GM18508 (cell line): ENCODE data around the gene ZNF688.

ENCODE experiments used
- ATAC-seq: cut with Tn5 transposase; IDR thresholded peaks from one replicate; pipeline ENCODE4 v1.9.1; 2021; ENCODE audit warnings: moderate number of reproducible peaks; ENCODE audit not compliant: insufficient read depth, unreplicated experiment

The ZNF688 gene

GRCh38 chr16:30588651-30589050, 17.1 kb upstream of the ZNF688 start:
- no peak for ATAC-seq

DNA sequence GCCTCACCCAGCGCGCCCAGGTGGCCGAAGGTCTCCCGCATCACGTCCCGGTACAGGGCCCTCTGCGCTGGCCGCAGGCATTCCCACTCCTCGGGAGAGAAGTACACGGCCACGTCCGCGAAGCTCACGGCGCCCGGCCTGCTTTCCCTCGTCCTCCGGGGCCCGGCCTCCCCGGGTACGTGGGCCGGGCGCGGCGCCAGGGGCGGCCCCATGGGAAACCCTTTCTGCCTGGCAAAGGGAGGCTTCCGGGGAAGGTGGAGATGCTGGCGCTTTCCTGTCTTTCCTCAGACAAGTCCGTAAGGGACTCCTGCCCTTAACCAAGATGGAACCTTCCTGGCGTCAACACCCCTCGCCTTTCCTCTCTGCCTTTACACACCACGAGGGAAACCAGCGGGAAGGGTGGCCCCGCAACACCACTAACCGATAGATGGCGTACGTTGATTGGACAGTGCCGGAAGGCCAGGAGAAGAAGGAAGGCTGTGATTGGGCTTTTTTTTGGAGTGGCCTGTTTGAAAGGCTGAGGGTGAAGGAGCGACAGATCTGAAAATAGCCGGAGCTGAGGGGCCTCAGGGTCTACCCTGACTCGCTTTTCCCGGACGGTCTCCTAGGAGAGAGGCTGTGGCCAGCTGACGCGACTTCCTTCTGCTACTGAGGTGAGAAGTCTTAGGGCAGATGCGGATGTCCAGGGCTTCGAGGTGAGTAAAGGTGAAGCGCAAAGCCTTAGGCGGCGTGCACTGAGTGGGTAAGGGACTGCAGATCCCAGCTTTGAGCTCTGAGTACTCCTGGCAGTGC, 14.1 kb upstream of the ZNF688 start, which contains the start of gene ZNF785:
ZNF785 (minus strand) TSS at position 298 of the 792 bp plus-strand sequence; CDS start at position 212, 86 bp downstream.
- ATAC-seq, result peak; percentile 79

- no peak for ATAC-seq
Measured at GRCh38 chr16:30585022-30585399, 13.5 kb upstream of the ZNF688 start.

- ATAC-seq, result no peak
Measured at GRCh38 chr16:30582611-30583340, 11.3 kb upstream of the ZNF688 start.

GRCh38 chr16:30581457-30581856, 9.9 kb upstream of the ZNF688 start:
- no peak for ATAC-seq

DNA sequence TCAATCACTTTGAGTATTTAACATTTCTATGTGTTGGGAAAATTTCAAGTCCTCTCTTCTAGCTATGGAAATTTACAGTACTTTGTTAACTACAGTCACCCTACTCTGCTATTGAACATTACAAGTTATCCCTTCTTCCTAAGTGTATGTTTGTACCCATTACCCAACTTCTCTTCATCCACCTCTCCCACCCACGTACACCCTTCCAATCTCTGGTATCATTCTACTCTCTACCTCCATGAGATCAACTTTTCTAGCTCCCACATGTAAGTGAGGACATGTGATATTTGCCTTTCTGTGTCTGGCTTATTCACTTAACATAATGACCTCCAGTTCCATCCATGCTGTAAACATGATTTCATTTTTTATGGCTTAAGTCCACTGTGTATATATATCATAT, 3.2 kb upstream of the ZNF688 start:
- ATAC-seq, result no peak

DNA sequence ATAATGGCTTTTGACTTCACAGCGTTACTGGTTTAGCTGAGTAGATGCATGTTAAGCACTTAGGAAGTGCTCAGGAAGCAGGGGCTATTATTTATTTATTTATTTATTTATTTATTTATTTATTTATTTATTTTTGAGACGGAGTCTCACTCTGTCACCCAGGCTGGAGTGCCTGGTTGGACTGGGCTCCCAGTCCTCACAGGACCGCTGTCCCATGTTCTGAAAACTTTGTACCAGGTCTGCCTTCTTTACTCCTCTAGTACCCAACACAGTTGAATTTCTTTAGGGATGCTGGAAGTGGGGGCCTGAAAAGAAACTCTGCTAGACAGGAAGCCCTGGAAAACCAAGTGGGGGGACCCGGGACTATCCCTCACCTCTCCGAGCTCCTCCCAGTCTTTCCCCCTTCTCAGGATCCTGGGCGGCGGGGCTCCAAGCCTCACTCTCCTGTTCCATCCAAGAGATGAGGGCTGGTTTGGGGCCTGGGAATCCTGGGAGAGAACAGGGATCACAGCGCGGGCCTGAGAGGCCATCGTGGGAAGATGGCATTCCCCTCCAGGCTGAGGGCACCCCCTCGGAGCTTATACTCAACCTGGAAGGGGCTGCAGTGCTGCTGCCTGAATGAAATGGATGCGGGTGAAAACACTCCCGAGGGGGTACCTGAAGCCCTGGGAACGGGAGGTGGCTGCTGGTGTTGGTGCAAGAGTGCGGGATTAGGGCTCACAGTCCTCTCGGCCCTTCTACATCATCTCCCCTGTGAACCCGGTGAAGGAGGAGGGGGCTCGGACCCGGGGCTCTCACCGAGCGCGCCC, 674 bp downstream of the ZNF688 start:
- no peak for ATAC-seq

DNA sequence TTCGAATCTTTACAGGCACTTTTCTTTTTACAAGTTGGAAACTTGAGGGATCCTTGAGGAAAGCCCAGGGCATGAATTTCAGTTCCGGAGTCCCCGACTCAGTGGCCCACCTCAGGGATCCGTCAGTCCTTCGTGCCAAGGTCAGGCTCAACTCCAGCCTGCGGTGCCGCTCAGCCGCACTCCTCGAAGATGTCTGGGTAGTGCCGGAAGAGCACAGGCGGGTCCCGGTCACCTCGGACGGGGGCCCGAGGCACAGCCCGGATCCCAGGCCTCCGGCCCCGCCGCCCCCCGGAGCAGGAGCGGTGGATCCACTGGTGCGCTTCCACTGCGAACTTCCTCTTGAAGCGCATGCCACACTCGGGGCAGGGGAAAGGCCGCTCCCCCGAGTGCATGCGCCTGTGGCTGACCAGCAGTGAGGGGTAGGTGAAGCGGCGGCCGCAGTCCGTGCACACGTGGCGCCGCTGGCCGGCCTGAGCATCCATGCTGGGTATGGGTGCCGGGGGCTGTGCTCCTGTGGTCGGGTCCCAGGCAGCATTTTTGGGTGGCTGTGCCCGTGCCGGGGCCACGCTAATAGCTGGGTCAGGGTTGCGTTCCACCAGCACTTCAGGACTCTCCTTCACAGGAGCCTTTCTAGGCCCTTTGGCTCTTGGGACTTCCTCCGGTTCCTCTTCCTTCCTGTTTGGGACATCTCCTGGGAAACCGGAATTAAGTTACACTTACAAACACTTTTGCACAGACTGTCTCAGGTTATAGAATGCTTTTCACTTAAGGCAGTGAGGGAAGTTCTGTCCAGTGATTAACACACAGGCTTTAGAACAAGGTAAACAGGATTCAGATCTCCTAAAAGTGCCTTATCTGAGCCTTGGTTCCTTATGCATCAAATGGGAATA, 1.5 kb downstream of the ZNF688 start:
- ATAC-seq, result no peak

GRCh38 chr16:30569281-30569680, 2.2 kb downstream of the ZNF688 start:
- ATAC-seq, result no peak

GRCh38 chr16:30567991-30568638, 3.4 kb downstream of the ZNF688 start:
- ATAC-seq, result no peak

DNA sequence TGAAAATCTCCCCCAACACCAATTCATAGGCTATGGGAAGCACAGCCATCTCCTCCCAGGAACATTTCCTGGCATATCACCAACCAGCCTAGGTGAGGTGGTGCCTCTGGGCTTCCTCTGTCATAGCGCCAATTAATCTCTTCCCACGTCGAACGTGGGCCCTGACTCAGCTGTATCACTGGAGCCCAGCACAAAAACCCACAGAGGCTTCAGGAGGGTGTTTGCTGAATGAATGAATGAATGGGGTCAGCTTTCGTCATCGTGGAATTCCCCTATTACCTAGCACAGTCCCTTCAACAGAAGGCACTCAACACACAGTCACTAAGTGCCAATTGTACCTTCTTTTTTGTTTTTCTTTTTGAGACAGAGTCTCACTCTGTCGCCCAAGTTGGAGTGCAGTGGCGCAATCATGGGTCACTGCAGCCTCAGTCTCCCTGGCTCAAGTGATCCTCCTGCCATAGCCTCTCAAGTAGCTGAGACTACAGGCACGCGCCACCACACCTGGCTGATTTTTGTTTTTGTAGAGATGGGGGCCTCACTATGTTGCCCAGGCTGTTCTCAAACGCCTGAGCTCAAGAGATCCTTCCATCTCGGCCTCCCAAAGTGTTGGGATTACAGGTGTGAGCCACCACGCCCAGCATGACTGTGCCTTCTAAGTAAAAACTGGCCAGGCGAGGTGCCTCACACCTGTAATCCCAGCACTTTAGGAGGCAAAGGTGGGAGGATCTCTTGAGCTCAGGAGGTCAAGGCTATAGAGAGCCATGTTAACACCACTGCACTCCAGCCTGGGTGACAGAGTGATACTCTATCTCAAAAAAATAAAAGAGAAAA, 4.1 kb downstream of the ZNF688 start:
- ATAC-seq, result no peak

DNA sequence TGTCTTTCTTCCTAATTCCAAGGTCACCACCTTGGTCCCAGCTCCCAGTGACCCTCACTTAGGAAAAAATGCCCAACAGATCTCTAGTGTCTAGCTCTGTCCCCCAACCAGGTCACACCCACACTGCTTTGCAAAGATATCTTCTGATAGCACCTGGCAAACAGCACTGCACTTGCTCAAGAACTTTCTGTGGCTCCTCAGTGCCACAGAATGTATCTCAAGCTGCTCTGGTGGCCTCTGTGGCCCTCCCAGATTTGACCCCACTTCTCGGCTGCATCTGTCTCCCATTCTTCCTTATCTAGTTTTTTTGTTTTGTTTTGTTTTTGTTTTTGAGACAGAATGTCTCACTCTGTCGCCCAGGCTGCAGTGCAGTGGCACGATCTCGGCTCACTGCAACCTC, 5.0 kb downstream of the ZNF688 start:
- no peak for ATAC-seq

DNA sequence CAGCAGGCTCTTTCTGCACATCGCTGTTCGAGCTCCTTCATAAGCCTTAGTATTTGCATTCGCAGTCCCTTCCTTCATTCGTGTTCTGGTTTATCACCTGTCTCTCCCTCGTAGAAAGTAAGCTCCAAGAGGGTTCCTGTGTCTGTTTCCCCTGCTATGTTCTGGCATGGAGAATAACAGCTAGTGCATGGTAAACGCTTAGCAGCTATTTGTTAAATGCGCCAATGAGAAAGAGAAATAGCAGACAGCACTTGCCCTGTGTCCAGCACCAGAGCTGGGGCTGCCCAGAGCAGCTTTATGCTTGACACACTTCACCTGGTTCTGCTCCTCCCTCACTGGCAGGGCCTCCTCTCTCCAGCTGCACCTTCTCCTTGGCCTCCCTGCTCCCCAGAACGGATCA, 5.5 kb downstream of the ZNF688 start:
- ATAC-seq, result no peak

GRCh38 chr16:30565526-30565925, 6.0 kb downstream of the ZNF688 start:
- ATAC-seq, result no peak

- no peak for ATAC-seq
Measured at GRCh38 chr16:30562021-30562420, 9.5 kb downstream of the ZNF688 start.

- no peak for ATAC-seq
Measured at GRCh38 chr16:30561089-30561816, 10.3 kb downstream of the ZNF688 start.

DNA sequence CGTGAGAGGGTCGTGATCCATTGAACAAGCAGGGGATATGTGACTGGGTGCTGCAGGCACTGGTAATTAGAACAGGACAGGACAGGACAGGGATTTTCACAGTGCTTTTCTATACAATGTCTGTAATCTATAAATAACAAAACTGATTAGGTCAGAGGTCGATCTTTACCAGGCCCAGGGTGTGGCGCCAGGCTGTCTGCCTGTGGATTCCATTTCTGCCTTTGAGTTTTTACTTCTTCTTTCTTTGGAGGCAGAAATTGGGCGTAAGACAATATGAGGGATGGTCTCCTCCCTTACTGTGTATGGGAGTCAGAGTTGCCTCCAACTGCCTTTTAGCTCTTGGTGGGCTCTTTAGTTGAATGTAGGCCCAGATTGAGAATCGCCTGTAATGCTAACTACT, 11.8 kb downstream of the ZNF688 start:
- no peak for ATAC-seq

GRCh38 chr16:30558789-30559377, 12.6 kb downstream of the ZNF688 start:
- no peak for ATAC-seq
